GM19239 (cell line): Measurements from ENCODE around the gene TPO.
"Not testable (repeated sequence)": the region's sequence is repeated elsewhere in the genome, so short reads cannot be mapped to it uniquely, and the experiment has no call there.

Experiments
- DNase-seq: peaks from one replicate; pipeline ENCODE4 v3.0.0; 2011; ENCODE audit warnings: low spot score; ENCODE audit not compliant: insufficient read length
- FAIRE-seq: peaks from 2 replicates; lab custom pipeline; 2011; peaks lifted over from hg19 to GRCh38; lab: Jason Lieb, UNC

The TPO gene

DNA sequence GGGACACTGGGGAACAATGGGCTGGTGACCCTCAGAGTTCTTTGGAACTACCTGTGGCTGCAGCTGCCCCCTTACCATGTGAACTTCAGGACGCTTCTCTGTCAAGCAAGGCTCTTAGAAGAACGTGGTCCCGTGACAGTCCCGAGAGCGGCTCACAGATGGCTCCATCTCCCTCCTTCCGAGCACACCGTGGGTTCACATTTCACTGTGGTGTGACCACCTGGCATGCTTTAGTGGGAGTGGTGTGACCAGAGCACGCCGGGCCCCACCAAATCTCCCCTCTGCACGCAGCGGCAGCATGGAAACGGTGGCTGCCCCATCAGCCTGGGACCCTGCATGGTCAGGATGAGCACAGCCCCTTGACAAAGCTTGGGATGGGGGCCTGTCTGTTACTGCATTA lies 9.7 kb upstream of the TPO start:
- DNase-seq, result no peak
- FAIRE-seq, result no peak

- FAIRE-seq (no peak), DNase-seq (no peak)
These were observed 8.1 kb upstream of the TPO start for GRCh38 chr2:1405124-1405523.

GRCh38 chr2:1405967-1406366 lies 7.3 kb upstream of the TPO start:
- FAIRE-seq (no peak), DNase-seq (no peak)

GRCh38 chr2:1406434-1406833 lies 6.8 kb upstream of the TPO start:
- FAIRE-seq (no peak), DNase-seq (no peak)

- DNase-seq (no peak), FAIRE-seq (no peak)
These were observed 5.2 kb upstream of the TPO start for GRCh38 chr2:1407950-1408675.

DNA sequence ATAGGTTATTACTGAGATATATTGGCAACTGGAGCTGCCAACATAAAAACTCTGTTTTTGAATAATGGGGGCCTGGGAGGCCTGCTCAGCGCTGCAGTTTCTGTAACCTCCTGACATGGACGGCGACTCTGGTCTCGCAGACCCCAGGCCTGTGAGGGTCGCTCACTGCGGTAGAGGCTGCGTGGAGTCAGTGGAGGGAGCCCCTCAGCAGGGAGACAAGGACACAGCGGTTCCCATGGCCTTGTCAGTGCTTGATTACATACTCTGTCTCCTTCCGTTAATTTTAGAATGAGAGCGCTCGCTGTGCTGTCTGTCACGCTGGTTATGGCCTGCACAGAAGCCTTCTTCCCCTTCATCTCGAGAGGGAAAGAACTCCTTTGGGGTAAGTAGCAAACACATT lies 858 bp downstream of the TPO start:
- DNase-seq (no peak), FAIRE-seq (no peak)

DNA sequence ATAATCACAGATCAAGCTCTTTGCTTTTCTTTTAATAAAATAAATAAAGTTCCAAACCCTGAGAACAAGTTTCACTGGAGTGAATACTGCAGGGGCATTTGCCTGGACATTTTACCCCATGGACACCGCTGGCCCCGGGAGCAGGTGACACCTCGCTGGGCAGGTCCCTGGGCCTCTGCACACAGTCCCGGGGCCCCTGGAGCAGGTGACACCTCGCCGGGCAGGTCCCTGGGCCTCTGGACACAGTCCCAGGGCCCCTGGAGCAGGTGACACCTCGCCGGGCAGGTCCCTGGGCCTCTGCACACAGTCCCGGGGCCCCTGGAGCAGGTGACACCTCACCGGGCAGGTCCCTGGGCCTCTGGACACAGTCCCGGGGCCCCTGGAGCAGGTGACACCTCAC lies 1.6 kb downstream of the TPO start:
- FAIRE-seq, DNase-seq: not testable (repeated sequence)

DNA sequence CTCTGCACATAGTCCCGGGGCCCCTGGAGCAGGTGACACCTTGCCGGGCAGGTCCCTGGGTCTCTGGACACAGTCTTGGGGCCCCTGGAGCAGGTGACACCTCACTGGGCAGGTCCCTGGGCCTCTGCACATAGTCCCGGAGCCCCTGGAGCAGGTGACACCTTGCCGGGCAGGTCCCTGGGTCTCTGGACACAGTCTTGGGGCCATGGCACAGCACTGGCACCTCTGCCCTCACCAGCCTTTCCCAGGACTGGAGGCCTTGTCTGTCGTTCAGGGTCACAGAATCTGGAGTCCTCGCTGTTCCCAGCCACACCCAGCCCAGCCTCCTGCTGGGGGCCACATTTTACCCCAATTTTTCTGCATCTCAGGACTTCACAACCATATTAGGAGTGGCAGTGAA lies 2.2 kb downstream of the TPO start:
- no peak for DNase-seq
- FAIRE-seq, result no peak

GRCh38 chr2:1418566-1418965 lies 5.3 kb downstream of the TPO start:
- FAIRE-seq (no peak), DNase-seq (no peak)

- DNase-seq, result no peak
- no peak for FAIRE-seq
These were observed 7.7 kb downstream of the TPO start for GRCh38 chr2:1420746-1421480.

DNA sequence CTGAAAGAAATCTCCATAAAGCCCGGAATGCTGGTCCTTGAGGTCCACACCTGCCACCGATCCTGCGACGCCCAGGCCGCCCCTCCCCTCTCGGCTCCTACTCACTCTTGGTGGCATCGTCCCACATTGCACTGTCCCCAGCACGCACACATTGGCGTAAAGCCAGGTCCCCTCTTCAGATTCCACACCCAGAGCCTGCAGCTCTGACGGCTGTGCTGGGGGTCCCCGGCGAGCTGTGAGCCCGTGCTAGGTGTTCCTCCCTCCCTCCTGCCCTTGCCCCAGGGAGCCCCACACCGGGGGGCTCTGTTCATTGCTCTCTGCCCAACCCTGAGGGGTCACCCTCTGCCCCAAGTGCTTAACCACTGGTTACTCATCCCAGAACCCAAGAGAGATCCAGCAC lies 8.5 kb downstream of the TPO start:
- DNase-seq, result no peak

DNA sequence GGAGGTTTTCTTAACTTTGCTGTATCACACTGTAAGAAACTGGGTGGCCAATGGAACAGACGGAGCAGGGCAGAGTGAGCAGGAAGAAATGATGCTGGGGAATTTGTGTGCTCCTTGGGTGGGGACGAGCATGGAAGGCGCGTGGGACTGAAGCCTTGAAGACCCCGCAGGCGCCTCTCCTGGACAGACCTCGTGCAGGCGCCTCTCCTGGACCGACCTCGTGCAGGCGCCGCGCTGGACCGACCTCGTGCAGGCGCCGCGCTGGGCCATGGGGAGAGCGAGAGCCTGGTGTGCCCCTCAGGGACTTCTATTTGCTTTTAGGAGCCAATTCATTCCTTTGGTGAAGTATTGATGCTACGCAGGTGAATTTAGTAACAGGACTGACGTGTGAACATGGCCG lies 8.9 kb downstream of the TPO start:
- no peak for FAIRE-seq

More for the DNA sequence above, 8.5 kb downstream of the TPO start:
- no peak for FAIRE-seq

GRCh38 chr2:1422716-1423285 lies 9.5 kb downstream of the TPO start:
- no peak for FAIRE-seq
- DNase-seq, result no peak

More for the DNA sequence above, 8.9 kb downstream of the TPO start:
- DNase-seq, result no peak

DNA sequence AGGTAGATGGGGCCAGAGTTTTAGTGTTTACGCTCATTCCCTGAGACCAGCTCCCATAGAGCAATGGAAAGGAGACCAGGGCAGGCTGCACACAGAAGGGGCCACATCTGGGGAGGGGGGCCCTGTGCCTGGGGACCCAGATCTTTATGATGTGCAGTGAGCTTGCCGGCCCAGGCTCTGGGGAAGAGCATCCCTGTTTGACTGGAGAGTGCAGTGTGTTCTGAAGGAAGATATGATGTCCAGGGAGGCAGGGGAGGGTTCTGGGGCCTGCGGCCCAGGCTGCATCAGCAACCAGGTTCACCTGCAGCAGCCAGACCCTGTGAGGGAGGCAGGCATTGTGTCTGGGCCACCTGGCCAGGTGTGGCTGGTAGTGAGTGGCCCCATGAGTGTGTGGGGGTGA lies 13.8 kb downstream of the TPO start:
- DNase-seq (no peak), FAIRE-seq (no peak)

- DNase-seq (no peak), FAIRE-seq (no peak)
These were observed 16.6 kb downstream of the TPO start for GRCh38 chr2:1429895-1430294.

GRCh38 chr2:1430491-1430890 lies 17.2 kb downstream of the TPO start:
- no peak for DNase-seq
- no peak for FAIRE-seq

GRCh38 chr2:1431886-1432400 lies 18.7 kb downstream of the TPO start:
- DNase-seq (no peak), FAIRE-seq (no peak)

DNA sequence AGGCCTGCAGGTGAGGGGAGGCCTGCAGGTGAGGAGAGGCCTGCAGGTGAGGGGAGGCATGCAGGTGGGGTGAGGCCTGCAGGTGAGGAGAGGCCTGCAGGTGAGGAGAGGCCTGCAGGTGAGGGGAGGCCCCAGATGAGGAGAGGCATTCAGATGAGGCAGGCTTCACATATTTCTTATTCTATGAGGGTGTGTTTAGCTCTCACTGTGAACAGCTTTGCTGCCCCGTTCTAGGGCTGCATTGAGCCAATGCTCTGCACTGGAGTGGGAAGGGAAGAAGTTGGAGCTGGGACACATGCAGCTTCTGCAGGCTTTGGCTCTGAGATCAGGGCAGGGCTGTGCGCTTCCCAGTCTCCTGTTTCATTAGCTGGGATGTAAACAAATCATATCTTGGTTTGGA lies 19.5 kb downstream of the TPO start:
- FAIRE-seq (no peak), DNase-seq (no peak)

- no peak for FAIRE-seq
- no peak for DNase-seq
These were observed 23.1 kb downstream of the TPO start for GRCh38 chr2:1436369-1436768.

DNA sequence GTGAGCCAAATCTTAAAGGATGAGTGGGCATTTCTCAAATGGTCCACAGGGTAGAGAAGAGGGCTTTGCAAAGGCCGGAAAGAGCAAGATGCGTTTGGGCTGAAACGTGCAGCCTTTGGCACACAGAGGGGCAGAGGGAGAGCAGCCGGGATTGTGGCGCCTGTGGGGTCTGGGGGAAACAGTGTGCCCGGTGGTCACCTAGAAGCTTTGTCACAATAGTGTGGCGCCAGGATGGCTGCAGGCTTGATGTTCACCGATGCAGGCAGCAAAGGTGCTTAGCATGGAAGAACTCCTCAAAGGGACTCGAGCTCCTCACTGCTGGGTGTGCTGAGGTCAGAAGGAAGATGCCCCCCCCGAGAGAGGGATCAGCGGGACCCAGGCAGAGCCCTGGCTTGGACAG lies 23.8 kb downstream of the TPO start:
- DNase-seq (no peak), FAIRE-seq (no peak)

GRCh38 chr2:1437537-1437936 lies 24.3 kb downstream of the TPO start:
- FAIRE-seq (no peak), DNase-seq (no peak)
